H1 (cell line): ENCODE measurements around the gene TSC22D3. TPM values are rescaled to one million over a fixed set of nuclear protein-coding genes. Genes with fewer than 3 reads are reported as not detected.

ENCODE experiments used
- BRCA1 ChIP-seq: IDR thresholded peaks from 2 replicates; pipeline ENCODE4 v1.6.1; 2012; ENCODE audit warnings: low read depth, low read length, improper control_type of control experiment
- E2F6 ChIP-seq: IDR thresholded peaks from 2 replicates; pipeline ENCODE4 v1.6.1; 2012; ENCODE audit warnings: inconsistent platforms
- MAX ChIP-seq: IDR thresholded peaks from 2 replicates; pipeline ENCODE4 v1.6.1; 2012; ENCODE audit warnings: inconsistent platforms
- POLR2AphosphoS5 ChIP-seq: IDR thresholded peaks from 2 replicates; pipeline ENCODE4 v1.6.1; 2011; ENCODE audit warnings: low read depth, low read length
- RFX5 ChIP-seq: IDR thresholded peaks from 2 replicates; pipeline ENCODE4 v1.6.1; 2011; ENCODE audit warnings: low read depth, low read length, improper control_type of control experiment, borderline replicate concordance
- SIN3A ChIP-seq, 2 experiments: IDR thresholded peaks in 1 of 2; conservative IDR thresholded peaks in 1 of 2; 2 replicates each; pipeline ENCODE4 v1.6.1; 2011 to 2012; ENCODE audit warnings: low read length in 2 of 2, improper control_type of control experiment in 1 of 2, low read depth in 1 of 2, mild to moderate bottlenecking in 1 of 2
- SP2 ChIP-seq: IDR thresholded peaks from 2 replicates; pipeline ENCODE4 v1.6.1; 2012; ENCODE audit warnings: mild to moderate bottlenecking, low read length, inconsistent platforms
- polyA plus RNA-seq, 7 experiments: library from polyadenylated mRNA; depleted of rRNA in 3 of 7; stranded (reverse) in 5 of 7; unstranded in 2 of 7; fragments of >200 nt in 5 of 7; fragments of 200-250 nt in 2 of 7; gene quantifications; 1 replicate in 5 of 7; 2 replicates in 1 of 7; 4 replicates in 1 of 7; pipeline versions ENCODE4 v1.2.1 to v1.2.3, GENCODE V29; 2011 to 2013; ENCODE audit warnings: missing spikeins in 2 of 7, mixed read lengths in 2 of 7
- total RNA-seq: library from RNA; stranded (reverse); fragmentation: NEBNext Ultra II Directional; extraction: Animal tissue kit (Norgen Biotek cat#: 25700); gene quantifications from 2 replicates; pipeline ENCODE4 v1.2.1, GENCODE V29; 2021

The TSC22D3 gene
- total and polyA plus RNA-seq, 2 of the 8 experiments (the other 6 are each of a cell fraction or from before 2014, with no cell fraction given) = 7.6 to 12.9 TPM

- no peak for TF ChIP-seq RFX5
- TF ChIP-seq POLR2AphosphoS5 = no peak
- no peak for TF ChIP-seq SP2
- no peak for TF ChIP-seq E2F6
- no peak for TF ChIP-seq MAX
- TF ChIP-seq SIN3A (conservative IDR thresholded peaks at IDR 0.05 in 1 of 2, IDR thresholded peaks at IDR 0.05 in 1 of 2; ENCODE audit: low read depth in 1 of 2, low read length in 2 of 2) = no peak
- TF ChIP-seq BRCA1 = no peak
These were observed 11.9 kb downstream of the TSC22D3 start (continued) for GRCh38 chrX:107763647-107764046.
